Duodenal mucosa (tissue), 2 donors: Measurements from ENCODE around the gene CERT1.

ENCODE experiments used
- H3K27ac ChIP-seq: one replicate; pipeline ENCODE4 v1.7.0; 2013; ENCODE audit warnings: low read depth, low read length
- H3K27me3 ChIP-seq, 2 donors: one replicate each; pipeline ENCODE4 v1.7.0; 2013; ENCODE audit warnings: low read length in 2 of 2, control low read depth in 1 of 2; ENCODE audit not compliant: insufficient read depth in 2 of 2, control insufficient read depth in 1 of 2
- H3K36me3 ChIP-seq, 2 donors: one replicate each; pipeline ENCODE4 v1.7.0; 2013; ENCODE audit warnings: low read length in 2 of 2, control low read depth in 1 of 2; ENCODE audit not compliant: insufficient read depth in 2 of 2, control insufficient read depth in 1 of 2
- H3K4me1 ChIP-seq, 2 donors: one replicate each; pipeline ENCODE4 v1.7.0; 2013; ENCODE audit warnings: low read length in 2 of 2, control low read depth in 1 of 2; ENCODE audit not compliant: insufficient read depth in 2 of 2, control insufficient read depth in 1 of 2
- H3K4me3 ChIP-seq, 2 donors: one replicate each; pipeline ENCODE4 v1.7.0; 2013; ENCODE audit warnings: low read length in 2 of 2, low read depth in 1 of 2
- H3K9ac ChIP-seq, 2 donors: one replicate each; pipeline ENCODE4 v1.7.0; 2013; ENCODE audit warnings: low read length in 2 of 2, low read depth in 1 of 2
- H3K9me3 ChIP-seq, 2 donors: one replicate each; pipeline ENCODE4 v1.7.0; 2013; ENCODE audit warnings: low read length in 2 of 2, control low read depth in 1 of 2; ENCODE audit not compliant: control insufficient read depth in 1 of 2

The CERT1 gene

GRCh38 chr5:75441560-75441959, 69.9 kb downstream of the CERT1 start:
- Histone ChIP-seq H3K36me3 (peaks cover 0 to under 1% of the 10 kb centered on the region in 2 donors), H3K27me3 (no peaks in the 10 kb centered on the region), H3K9me3 (peaks cover 4 to 6% of the 10 kb centered on the region in 2 donors), H3K4me1 (no peaks in the 10 kb centered on the region), H3K9ac (no peak overlapping the region), H3K4me3 (no peak overlapping the region), H3K27ac (no peak overlapping the region)

GRCh38 chr5:75439276-75439675, 72.2 kb downstream of the CERT1 start:
- H3K9ac ChIP-seq, result no peak overlapping the region
- H3K4me1 ChIP-seq, result no peaks in the 10 kb centered on the region
- H3K27ac ChIP-seq, result no peak overlapping the region
- H3K36me3 ChIP-seq, result no peaks in the 10 kb centered on the region
- no peaks in the 10 kb centered on the region for H3K27me3 ChIP-seq
- no peak overlapping the region for H3K4me3 ChIP-seq
- peaks cover 4 to 5% of the 10 kb centered on the region in 2 donors for H3K9me3 ChIP-seq

- no peak overlapping the region for H3K4me3 ChIP-seq
- no peaks in the 10 kb centered on the region for H3K27me3 ChIP-seq
- H3K4me1 ChIP-seq, result no peaks in the 10 kb centered on the region
- no peaks in the 10 kb centered on the region for H3K36me3 ChIP-seq
- no peak overlapping the region for H3K27ac ChIP-seq
- H3K9me3 ChIP-seq, result peaks cover 4 to 5% of the 10 kb centered on the region in 2 donors
- no peak overlapping the region for H3K9ac ChIP-seq
These were observed 72.7 kb downstream of the CERT1 start for GRCh38 chr5:75438722-75439121.

GRCh38 chr5:75435096-75435495, 76.3 kb downstream of the CERT1 start:
- no peaks in the 10 kb centered on the region for H3K4me1 ChIP-seq
- H3K9ac ChIP-seq, result no peak overlapping the region
- H3K9me3 ChIP-seq, result no peaks in the 10 kb centered on the region
- H3K27me3 ChIP-seq, result no peaks in the 10 kb centered on the region
- no peak overlapping the region for H3K27ac ChIP-seq
- H3K36me3 ChIP-seq, result peaks cover 0 to 6% of the 10 kb centered on the region in 2 donors
- no peak overlapping the region for H3K4me3 ChIP-seq

- Histone ChIP-seq H3K4me3 (no peak overlapping the region), H3K36me3 (peaks cover 0 to 6% of the 10 kb centered on the region in 2 donors), H3K9me3 (no peaks in the 10 kb centered on the region), H3K27ac (no peak overlapping the region), H3K27me3 (no peaks in the 10 kb centered on the region), H3K4me1 (no peaks in the 10 kb centered on the region), H3K9ac (no peak overlapping the region)
These were observed 77.5 kb downstream of the CERT1 start for GRCh38 chr5:75433814-75434506.

- Histone ChIP-seq H3K9me3 (no peaks in the 10 kb centered on the region), H3K4me3 (no peak overlapping the region)
These were observed 97.2 kb downstream of the CERT1 start for GRCh38 chr5:75414241-75414640.

GRCh38 chr5:75412111-75412990, 99.1 kb downstream of the CERT1 start:
- Histone ChIP-seq H3K27me3 (no peaks in the 10 kb centered on the region), H3K9ac (no peak overlapping the region), H3K4me1 (no peaks in the 10 kb centered on the region), H3K27ac (no peak overlapping the region), H3K9me3 (no peaks in the 10 kb centered on the region), H3K36me3 (peaks cover 3 to 10% of the 10 kb centered on the region in 2 donors), H3K4me3 (no peak overlapping the region)

More at GRCh38 chr5:75414241-75414640, 97.2 kb downstream of the CERT1 start:
- no peaks in the 10 kb centered on the region for H3K4me1 ChIP-seq
- no peak overlapping the region for H3K27ac ChIP-seq
- peaks cover 3 to 17% of the 10 kb centered on the region in 2 donors for H3K36me3 ChIP-seq
- H3K27me3 ChIP-seq, result no peaks in the 10 kb centered on the region
- H3K9ac ChIP-seq, result no peak overlapping the region

GRCh38 chr5:75405296-75405695, 106.1 kb downstream of the CERT1 start:
- Histone ChIP-seq H3K9ac (no peak overlapping the region), H3K27me3 (no peaks in the 10 kb centered on the region), H3K9me3 (no peaks in the 10 kb centered on the region), H3K36me3 (peaks cover 4 to 15% of the 10 kb centered on the region in 2 donors), H3K4me3 (no peak overlapping the region), H3K4me1 (no peaks in the 10 kb centered on the region), H3K27ac (no peak overlapping the region)

GRCh38 chr5:75395277-75395676, 116.2 kb downstream of the CERT1 start:
- Histone ChIP-seq H3K4me1 (no peaks in the 10 kb centered on the region), H3K4me3 (no peak overlapping the region), H3K27ac (no peak overlapping the region), H3K9me3 (no peaks in the 10 kb centered on the region), H3K9ac (no peak overlapping the region), H3K36me3 (peaks cover 0 to 4% of the 10 kb centered on the region in 2 donors), H3K27me3 (no peaks in the 10 kb centered on the region)

- Histone ChIP-seq H3K27ac (no peak overlapping the region), H3K27me3 (no peaks in the 10 kb centered on the region), H3K9ac (no peak overlapping the region), H3K36me3 (peaks cover 8 to 30% of the 10 kb centered on the region in 2 donors), H3K4me1 (no peaks in the 10 kb centered on the region), H3K9me3 (no peaks in the 10 kb centered on the region), H3K4me3 (no peak overlapping the region)
These were observed 122.0 kb downstream of the CERT1 start for GRCh38 chr5:75389430-75389829.
